ENCODE measurements around the gene ARF1. TPM values are rescaled to one million over a fixed set of nuclear protein-coding genes. Genes with fewer than 3 reads are reported as not detected.
A peak's percentile ranks its signal among the peaks of the same experiment; 100 is the strongest.

ARF1 gene
- total RNA-seq, 4 donors from 2014 or later = 165 to 340 (median 203) TPM

GRCh38 chr1:228087771-228088251 lies 5.3 kb downstream of the ARF1 start:
- intact Hi-C loops (cut with DNase I; ENCODE audit: low total_unique reads) = no loop called here
- no peak for DNase-seq
- no peaks in the 10 kb centered on the region for H3K36me3 ChIP-seq
- no peak for TF ChIP-seq POLR2A (IDR thresholded peaks at IDR 0.05)
- TF ChIP-seq CTCF (IDR thresholded peaks at IDR 0.05) = no peak
- H3K27ac ChIP-seq = peak overlapping the region; percentile 2 to 25
- H3K9me3 ChIP-seq = no peaks in the 10 kb centered on the region
- H3K4me1 ChIP-seq = peaks cover 22 to 64% of the 10 kb centered on the region in 2 donors
- H3K27me3 ChIP-seq = no peaks in the 10 kb centered on the region
- no peak overlapping the region for H3K4me3 ChIP-seq

GRCh38 chr1:228088586-228089498 lies 6.3 kb downstream of the ARF1 start:
- H3K4me3 ChIP-seq = no peak overlapping the region
- peak overlapping the region in 1 of 2 donors; percentile 25 for H3K27ac ChIP-seq
- TF ChIP-seq POLR2A (IDR thresholded peaks at IDR 0.05) = no peak
- TF ChIP-seq CTCF (IDR thresholded peaks at IDR 0.05) = no peak
- H3K27me3 ChIP-seq = no peaks in the 10 kb centered on the region
- peak in 1 of 2 donors; percentile 12 for DNase-seq
- no peaks in the 10 kb centered on the region for H3K9me3 ChIP-seq
- no peaks in the 10 kb centered on the region for H3K36me3 ChIP-seq
- intact Hi-C loops (cut with DNase I; ENCODE audit: low total_unique reads) = no loop called here
- H3K4me1 ChIP-seq = peaks cover 22 to 64% of the 10 kb centered on the region in 2 donors

GRCh38 chr1:228089519-228090380 lies 7.2 kb downstream of the ARF1 start:
- intact Hi-C loops (cut with DNase I; ENCODE audit: low total_unique reads) = no loop called here
- H3K36me3 ChIP-seq = no peaks in the 10 kb centered on the region
- H3K4me3 ChIP-seq = no peak overlapping the region
- peaks cover 21 to 61% of the 10 kb centered on the region in 2 donors for H3K4me1 ChIP-seq
- DNase-seq = peak in 1 of 2 donors; percentile 13
- H3K27me3 ChIP-seq = no peaks in the 10 kb centered on the region
- TF ChIP-seq POLR2A (IDR thresholded peaks at IDR 0.05) (no peak), CTCF (IDR thresholded peaks at IDR 0.05) (no peak)
- no peak overlapping the region for H3K27ac ChIP-seq
- peaks cover 0 to 9% of the 10 kb centered on the region in 2 donors for H3K9me3 ChIP-seq

- Histone ChIP-seq H3K4me1 (peaks cover 16 to 52% of the 10 kb centered on the region in 2 donors), H3K9me3 (peaks cover 0 to 12% of the 10 kb centered on the region in 2 donors), H3K4me3 (no peak overlapping the region), H3K27me3 (no peaks in the 10 kb centered on the region), H3K36me3 (no peaks in the 10 kb centered on the region), H3K27ac (no peak overlapping the region)
- intact Hi-C loops (cut with DNase I; ENCODE audit: low total_unique reads) = no loop called here
- TF ChIP-seq POLR2A (IDR thresholded peaks at IDR 0.05) (no peak), CTCF (IDR thresholded peaks at IDR 0.05) (no peak)
- peak in 1 of 2 donors; percentile 12 for DNase-seq
These were observed 8.1 kb downstream of the ARF1 start for GRCh38 chr1:228090613-228091081.
